Calu3 (cell line): ENCODE measurements around the gene ULK4. TPM values are rescaled to one million over a fixed set of nuclear protein-coding genes. Genes with fewer than 3 reads are reported as not detected.

Experiments used
- BruUV-seq: library from RNA; stranded (reverse); fragments of 400-500 nt; replicated peaks from 2 replicates; lab custom pipeline; 2021; lab: Mats Ljungman, UMichigan
- CTCF ChIA-PET: fragments of 300-600 bp; sonication (Branson Sonifier 250); formaldehyde crosslinking; loops from one replicate; lab custom pipeline; 2022; ENCODE audit warnings: antibody characterized with exemption; lab: Charles Lee
- DNase-seq: peaks from one replicate; pipeline ENCODE4 v3.0.0; 2022
- H3K27ac Mint-ChIP-seq: one replicate; pipeline ENCODE4 v1.8.0; 2022; ENCODE audit warnings: mixed read lengths; ENCODE audit not compliant: unreplicated experiment
- H3K27me3 Mint-ChIP-seq: one replicate; pipeline ENCODE4 v1.8.0; 2022; ENCODE audit warnings: mixed read lengths; ENCODE audit not compliant: unreplicated experiment
- H3K36me3 Mint-ChIP-seq: one replicate; pipeline ENCODE4 v1.8.0; 2022; ENCODE audit warnings: mild to moderate bottlenecking, moderate library complexity, mixed read lengths; ENCODE audit not compliant: insufficient read depth, unreplicated experiment
- H3K4me1 Mint-ChIP-seq: one replicate; pipeline ENCODE4 v1.8.0; 2022; ENCODE audit warnings: mild to moderate bottlenecking, low read depth, mixed read lengths; ENCODE audit not compliant: unreplicated experiment
- H3K4me3 Mint-ChIP-seq: one replicate; pipeline ENCODE4 v1.8.0; 2022; ENCODE audit warnings: mild to moderate bottlenecking, low read depth, moderate library complexity, mixed read lengths; ENCODE audit not compliant: unreplicated experiment
- H3K9me3 Mint-ChIP-seq: one replicate; pipeline ENCODE4 v1.8.0; 2022; ENCODE audit warnings: low read depth, mixed read lengths; ENCODE audit not compliant: unreplicated experiment
- intact Hi-C: fragments of 100-400 bp; cut with micrococcal nuclease; formaldehyde crosslinking; loops from one replicate; pipeline ENCODE4 v1.10.0; 2022; ENCODE audit not compliant: unreplicated experiment
- total RNA-seq: library from RNA; stranded (reverse); gene quantifications from 2 replicates; pipeline ENCODE4 v1.2.3, GENCODE V29; 2022
- TF ChIP-seq, protein P1 (sequence below): fragments of 200-600 bp; IDR thresholded peaks from one replicate; pipeline ENCODE4 v1.8.0; 2022; ENCODE audit warnings: antibody characterized with exemption; ENCODE audit not compliant: unreplicated experiment

Gene ULK4
- total RNA-seq, 1 experiment from 2014 or later: 8.7 TPM

DNA sequence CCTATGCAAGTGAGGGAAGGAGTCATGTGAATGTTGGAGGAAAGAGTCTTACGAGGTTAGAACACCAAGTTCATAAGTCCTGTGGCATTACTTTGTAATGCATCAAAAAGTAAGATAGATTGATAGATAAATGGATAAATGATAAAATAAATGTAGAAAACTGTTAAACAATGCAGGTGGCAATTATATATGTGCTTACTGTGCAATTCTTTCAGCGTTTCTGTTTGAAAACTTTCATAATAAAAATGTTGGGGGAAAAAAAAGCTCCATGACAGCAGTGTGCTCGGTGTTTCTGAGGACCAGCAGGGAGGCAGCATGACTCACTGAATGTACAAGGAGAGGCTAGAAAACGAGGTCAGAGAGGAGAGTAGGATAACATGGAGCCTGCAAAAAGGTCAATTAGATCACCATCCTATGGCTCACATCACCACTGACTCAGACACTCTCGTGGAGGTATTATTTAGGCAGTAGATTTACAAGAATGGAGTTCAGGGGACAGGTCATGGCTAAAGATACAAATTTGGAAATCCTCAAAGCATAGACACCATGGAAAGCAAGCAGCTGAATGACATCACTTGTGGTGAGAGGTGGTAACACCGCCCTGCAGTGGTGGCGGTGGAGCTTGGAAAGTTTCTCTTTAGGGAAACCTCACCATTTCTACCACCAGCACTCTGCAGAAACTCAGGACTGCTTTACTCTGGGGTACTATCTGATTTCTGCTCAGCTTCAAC, 542.8 kb downstream of the ULK4 start:
- no peaks in the 10 kb centered on the region for H3K36me3 Mint-ChIP-seq
- BruUV-seq: no TSS peak
- intact Hi-C loops: no loop called here
- no peaks in the 10 kb centered on the region for H3K4me1 Mint-ChIP-seq
- H3K27me3 Mint-ChIP-seq: no peaks in the 10 kb centered on the region
- TF ChIP-seq, protein P1, sequence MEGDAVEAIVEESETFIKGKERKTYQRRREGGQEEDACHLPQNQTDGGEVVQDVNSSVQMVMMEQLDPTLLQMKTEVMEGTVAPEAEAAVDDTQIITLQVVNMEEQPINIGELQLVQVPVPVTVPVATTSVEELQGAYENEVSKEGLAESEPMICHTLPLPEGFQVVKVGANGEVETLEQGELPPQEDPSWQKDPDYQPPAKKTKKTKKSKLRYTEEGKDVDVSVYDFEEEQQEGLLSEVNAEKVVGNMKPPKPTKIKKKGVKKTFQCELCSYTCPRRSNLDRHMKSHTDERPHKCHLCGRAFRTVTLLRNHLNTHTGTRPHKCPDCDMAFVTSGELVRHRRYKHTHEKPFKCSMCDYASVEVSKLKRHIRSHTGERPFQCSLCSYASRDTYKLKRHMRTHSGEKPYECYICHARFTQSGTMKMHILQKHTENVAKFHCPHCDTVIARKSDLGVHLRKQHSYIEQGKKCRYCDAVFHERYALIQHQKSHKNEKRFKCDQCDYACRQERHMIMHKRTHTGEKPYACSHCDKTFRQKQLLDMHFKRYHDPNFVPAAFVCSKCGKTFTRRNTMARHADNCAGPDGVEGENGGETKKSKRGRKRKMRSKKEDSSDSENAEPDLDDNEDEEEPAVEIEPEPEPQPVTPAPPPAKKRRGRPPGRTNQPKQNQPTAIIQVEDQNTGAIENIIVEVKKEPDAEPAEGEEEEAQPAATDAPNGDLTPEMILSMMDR: no peak
- no peaks in the 10 kb centered on the region for H3K9me3 Mint-ChIP-seq
- H3K27ac Mint-ChIP-seq: no peak overlapping the region
- H3K4me3 Mint-ChIP-seq: no peak overlapping the region
- no peak for DNase-seq
- CTCF ChIA-PET: no interaction called here

DNA sequence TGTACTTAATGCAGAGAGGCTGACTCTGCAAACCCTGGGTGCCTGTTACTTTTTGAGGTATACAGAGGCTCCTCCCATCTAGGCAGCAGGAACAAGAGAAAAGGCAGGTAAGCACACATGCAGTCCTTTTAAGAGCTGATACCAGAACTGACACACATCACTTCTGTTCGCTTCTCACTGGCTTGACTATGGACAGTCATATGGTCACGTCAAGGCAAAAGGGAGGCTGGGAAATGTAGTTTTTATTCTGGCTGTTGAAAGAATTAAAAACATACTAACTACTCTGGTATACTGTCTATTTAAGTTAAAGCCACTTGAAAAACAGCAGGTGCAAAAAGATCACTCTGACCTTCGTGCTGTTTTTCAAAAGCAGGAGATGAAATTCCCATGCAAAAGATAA, 544.3 kb downstream of the ULK4 start:
- Mint-ChIP-seq H3K27ac (no peak overlapping the region), H3K4me3 (no peak overlapping the region), H3K27me3 (no peaks in the 10 kb centered on the region), H3K9me3 (no peaks in the 10 kb centered on the region), H3K36me3 (no peaks in the 10 kb centered on the region), H3K4me1 (no peaks in the 10 kb centered on the region)
- TF ChIP-seq, protein P1: no peak
- intact Hi-C loops: no loop called here
- CTCF ChIA-PET: interaction anchor here (0.6 kb wide), 1 partner anchor 30 kb away, joined by 4 read pairs; no protein-coding TSS in a partner anchor
- BruUV-seq: no TSS peak
- DNase-seq: no peak

DNA sequence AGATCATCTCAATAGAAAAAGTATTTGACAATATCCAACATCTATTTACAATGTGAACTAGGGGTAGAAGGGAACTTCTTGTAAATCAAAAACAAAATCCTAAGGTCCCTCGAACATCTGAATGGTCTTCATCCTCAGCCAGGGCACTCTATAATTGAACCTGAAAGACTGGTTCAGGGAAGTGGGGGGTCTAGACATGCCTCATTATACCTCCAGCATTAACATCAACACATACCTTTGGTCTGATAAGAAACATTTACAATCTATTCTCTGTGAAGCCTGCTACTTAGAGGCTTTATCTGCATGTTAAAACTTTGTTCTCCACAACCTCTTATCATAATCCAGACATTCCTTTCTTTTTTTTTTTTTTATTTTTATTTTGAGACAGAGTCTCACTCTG, 550.8 kb downstream of the ULK4 start:
- H3K4me1 Mint-ChIP-seq: no peaks in the 10 kb centered on the region
- no peaks in the 10 kb centered on the region for H3K27me3 Mint-ChIP-seq
- H3K9me3 Mint-ChIP-seq: peaks cover 5% of the 10 kb centered on the region
- H3K36me3 Mint-ChIP-seq: no peaks in the 10 kb centered on the region
- intact Hi-C loops: no loop called here
- CTCF ChIA-PET: no interaction called here
- no peak for DNase-seq
- TF ChIP-seq, protein P1: no peak
- no peak overlapping the region for H3K27ac Mint-ChIP-seq
- no TSS peak for BruUV-seq
- H3K4me3 Mint-ChIP-seq: no peak overlapping the region

DNA sequence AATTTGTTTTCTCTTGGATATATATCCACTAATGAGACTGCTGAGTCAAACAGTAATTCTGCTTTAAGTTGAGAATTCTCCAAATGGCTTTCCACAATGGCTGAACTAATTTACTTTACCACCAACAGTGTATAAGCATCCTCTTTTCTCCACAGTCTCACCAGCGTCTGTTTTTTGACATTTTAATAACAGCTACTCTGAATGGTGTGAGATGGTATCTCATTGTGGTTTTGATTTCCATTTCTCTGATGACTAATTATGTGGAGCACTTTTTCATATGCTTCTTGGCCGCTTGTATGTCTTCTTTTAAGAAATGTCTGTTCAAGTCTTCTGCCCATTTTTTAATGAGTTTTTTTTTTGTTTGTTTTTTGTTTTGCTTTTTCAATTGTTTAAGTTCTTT, 556.4 kb downstream of the ULK4 start:
- no peaks in the 10 kb centered on the region for H3K36me3 Mint-ChIP-seq
- BruUV-seq: no TSS peak
- TF ChIP-seq, protein P1: no peak
- H3K4me1 Mint-ChIP-seq: no peaks in the 10 kb centered on the region
- H3K9me3 Mint-ChIP-seq: peaks cover 5% of the 10 kb centered on the region
- no peak overlapping the region for H3K27ac Mint-ChIP-seq
- no peak for DNase-seq
- CTCF ChIA-PET: no interaction called here
- no peak overlapping the region for H3K4me3 Mint-ChIP-seq
- intact Hi-C loops: no loop called here
- H3K27me3 Mint-ChIP-seq: no peaks in the 10 kb centered on the region
